ENCODE results near the gene CLEC16A.

DNA sequence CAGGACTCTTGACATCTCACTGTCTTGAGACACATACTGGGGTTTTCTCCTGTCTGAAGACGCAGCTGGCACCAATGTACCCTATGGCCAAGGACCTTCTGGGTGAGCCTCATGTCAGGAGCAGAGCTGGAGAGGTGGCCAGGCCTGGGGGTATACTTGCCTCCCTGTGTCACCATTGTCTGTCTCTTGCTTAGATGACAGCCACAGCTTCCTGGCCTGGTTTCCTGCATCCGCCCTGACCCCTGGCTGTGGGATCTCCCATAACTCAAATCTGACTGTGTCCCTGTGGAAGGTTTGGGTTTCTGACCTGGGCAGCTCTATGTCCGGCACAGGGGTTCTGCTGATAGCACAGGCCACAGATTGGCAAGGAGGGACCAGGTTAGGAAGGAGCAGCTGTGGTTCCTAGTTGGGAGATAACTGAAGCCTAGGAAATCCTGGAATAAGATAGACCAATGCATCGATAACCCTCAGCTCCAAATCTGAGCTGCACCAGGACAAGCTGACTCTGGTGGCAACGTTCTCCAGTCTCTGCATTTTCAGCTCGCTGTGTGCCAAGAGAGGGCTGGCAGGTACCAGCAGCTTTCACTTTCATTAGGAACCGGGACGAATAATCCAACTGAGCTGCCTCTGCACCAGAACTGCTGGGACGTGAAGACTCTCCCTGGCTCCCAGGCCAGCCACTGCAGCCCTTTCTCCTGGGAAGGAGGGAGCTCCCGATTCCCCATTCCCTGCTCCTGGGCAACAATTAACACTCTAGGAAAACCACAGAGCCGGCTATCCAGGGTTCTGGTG, 7.1 kb upstream of the CLEC16A start:
- TF ChIP-seq TAF1 (IDR thresholded peaks at IDR 0.05; ENCODE audit: low read depth) = no peak
- TF ChIP-seq YY1 (IDR thresholded peaks at IDR 0.05; ENCODE audit: low read depth) = no peak
- TF ChIP-seq CEBPB (IDR thresholded peaks at IDR 0.05) = no peak
